C4-2B (cell line): ENCODE measurements around the gene MZT2A.
"Not testable (repeated sequence)": the region's sequence is repeated elsewhere in the genome, so short reads cannot be mapped to it uniquely, and the experiment has no call there.

Source experiments
- H3K27ac ChIP-seq: fragments of 450-650 bp; 2 replicates; pipeline ENCODE4 v1.5.1; 2017
- ZFX ChIP-seq: fragments of 450-650 bp; IDR thresholded peaks from 2 replicates; pipeline ENCODE4 v1.6.1; 2017
- TF ChIP-seq, protein P1 (sequence below): fragments of 450-650 bp; conservative IDR thresholded peaks from 2 replicates; pipeline ENCODE4 v1.5.1; 2017; ENCODE audit warnings: mild to moderate bottlenecking

The MZT2A gene

DNA sequence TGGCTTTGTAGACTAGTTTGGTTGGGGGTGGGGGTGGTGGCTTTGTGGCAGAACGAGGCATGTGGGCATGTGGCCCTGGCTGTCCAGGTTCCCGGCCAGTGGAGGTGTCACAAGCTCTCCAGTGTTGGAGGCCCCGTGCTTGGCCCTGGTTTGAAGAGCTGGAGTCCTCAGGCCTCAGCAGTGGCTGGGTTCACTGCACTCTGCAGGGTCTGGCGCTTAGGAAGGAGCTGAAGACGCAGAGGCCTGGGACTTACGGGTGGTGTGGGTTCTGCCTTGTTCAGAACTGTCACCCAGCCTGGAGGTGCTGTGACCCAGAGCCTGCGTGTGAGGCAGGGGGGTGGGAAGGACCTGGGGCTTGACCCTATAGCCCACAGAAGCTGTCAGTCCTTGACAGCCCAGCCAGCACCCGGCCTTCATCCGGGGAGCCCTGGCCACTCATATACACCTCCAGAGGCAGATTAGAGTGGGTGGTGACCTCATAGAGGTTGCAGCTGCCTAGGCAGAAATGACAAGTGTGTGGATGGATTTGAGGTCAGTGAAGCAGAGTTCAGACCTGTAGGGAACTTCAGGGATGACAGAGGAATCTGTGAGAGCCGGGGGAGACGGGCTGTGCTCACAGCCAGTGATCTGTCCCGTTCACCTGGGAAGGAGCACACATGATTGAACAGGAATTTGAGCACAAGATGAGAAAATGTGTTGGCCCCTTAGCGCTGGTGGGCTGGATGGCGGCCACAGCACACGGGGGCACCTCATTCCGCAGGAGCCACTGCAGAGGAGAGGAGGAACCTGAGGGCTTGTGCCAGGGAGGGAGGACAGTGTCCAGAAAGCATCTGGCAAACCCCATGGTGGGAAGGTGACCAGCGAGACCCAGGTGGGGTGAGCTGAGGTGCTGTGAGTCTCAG is 20.0 kb upstream of the MZT2A start:
- not testable (repeated sequence) for H3K27ac ChIP-seq

DNA sequence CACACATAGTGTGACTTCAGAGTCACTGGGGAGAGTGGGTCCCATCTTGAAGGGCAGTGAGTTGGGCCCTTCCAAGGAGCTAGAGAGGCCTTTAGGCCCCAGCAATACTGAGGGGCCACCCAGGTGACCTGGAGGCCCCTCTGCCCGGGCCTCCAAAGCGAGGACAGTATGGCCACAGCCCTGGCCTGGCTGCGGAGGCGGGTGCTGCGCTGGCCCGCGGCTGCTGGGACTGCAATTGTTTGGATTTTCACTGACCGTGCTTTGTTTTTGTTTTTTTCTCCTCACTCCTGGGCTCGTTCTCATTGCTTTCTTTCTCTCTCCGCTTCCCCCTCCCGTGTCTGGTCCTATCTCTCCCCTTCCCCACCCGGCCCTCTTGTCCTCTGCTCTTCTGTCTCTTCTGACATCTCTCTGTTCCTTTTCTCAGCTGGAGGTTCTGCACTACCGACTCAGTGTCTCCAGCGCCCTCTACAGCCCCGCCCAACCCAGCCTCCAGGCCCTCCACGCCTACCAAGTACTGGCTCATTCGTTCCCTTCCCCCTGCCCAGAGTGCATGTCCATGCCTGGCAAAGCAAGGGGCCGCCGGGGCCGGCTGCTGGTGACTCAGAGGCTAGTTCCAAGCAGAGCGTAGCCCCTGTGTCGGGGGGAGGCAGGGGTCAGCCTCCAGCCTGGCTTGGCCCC is 19.2 kb upstream of the MZT2A start:
- H3K27ac ChIP-seq = not testable (repeated sequence)

DNA sequence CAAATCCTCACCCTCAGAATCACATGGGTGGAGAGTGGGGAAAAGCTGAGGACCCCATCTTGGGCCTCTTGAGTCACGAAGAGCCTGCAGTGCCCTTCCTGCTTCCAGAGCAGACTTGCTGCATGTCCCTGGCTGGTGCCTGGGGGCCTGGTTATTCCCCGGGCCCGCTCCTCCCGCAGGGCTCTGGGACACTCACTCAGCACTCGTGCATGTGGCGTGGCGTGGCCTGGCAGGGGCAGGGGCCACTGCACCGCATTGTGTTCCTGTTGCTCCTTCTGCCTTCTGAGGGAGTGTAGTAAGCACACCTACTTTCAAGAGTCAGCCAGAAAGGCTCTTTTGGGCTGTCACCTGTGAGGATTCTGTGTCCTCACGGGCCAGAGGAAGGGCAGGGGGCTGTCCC is 17.4 kb upstream of the MZT2A start:
- no peak for TF ChIP-seq ZFX
- TF ChIP-seq, protein P1, sequence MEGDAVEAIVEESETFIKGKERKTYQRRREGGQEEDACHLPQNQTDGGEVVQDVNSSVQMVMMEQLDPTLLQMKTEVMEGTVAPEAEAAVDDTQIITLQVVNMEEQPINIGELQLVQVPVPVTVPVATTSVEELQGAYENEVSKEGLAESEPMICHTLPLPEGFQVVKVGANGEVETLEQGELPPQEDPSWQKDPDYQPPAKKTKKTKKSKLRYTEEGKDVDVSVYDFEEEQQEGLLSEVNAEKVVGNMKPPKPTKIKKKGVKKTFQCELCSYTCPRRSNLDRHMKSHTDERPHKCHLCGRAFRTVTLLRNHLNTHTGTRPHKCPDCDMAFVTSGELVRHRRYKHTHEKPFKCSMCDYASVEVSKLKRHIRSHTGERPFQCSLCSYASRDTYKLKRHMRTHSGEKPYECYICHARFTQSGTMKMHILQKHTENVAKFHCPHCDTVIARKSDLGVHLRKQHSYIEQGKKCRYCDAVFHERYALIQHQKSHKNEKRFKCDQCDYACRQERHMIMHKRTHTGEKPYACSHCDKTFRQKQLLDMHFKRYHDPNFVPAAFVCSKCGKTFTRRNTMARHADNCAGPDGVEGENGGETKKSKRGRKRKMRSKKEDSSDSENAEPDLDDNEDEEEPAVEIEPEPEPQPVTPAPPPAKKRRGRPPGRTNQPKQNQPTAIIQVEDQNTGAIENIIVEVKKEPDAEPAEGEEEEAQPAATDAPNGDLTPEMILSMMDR = no peak
- no peak overlapping the region for H3K27ac ChIP-seq

DNA sequence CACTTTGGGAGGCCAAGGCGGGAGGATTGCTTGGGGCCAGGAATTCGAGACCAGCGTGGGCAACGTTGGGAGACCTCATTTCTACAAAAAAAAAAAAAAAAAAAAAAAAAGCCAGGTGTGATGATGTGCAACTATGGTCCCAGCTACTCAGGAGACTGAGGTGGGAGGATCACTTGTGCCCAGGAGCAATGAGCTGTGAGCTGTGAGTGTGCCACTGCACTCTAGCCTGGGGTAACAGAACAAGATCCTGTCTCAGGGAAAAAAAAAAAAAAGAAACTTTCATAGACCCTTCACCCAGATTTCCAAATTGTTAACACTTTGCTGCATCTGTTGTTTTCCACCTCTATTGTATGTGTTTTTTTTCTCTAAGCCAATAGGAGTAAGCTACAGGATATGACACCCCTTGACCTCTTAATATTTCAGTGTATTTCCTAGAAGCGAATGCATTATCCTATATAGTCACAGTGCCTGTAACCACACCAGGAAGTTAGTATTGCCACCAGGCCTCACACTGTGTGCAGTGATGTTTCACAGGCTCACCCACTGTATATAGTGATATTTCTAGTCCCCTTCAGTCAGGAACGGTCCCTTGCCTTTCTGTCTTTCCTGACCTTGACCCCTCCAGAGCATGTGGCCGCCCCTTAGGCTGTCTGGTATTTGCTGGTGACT is 12.0 kb upstream of the MZT2A start:
- H3K27ac ChIP-seq = not testable (repeated sequence)

DNA sequence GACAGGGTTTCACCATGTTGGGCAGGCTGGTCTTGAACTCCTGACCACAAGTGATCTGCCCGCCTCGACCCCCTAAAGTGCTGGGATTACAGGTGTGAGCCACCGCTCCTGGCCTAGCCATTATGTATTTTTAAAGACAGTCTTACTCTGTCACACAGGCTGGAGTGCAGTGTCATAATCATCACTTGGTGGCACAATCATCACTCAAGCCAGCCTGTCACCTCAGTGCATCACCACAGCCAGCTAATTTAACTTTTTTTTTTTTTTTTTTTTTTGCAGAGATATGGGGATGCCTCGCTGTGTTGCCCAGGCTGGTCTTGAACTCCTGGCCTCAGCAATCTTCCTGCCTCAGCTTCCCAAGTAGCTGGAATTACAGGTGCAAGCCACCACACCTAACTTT is 11.4 kb upstream of the MZT2A start:
- H3K27ac ChIP-seq = not testable (repeated sequence)

DNA sequence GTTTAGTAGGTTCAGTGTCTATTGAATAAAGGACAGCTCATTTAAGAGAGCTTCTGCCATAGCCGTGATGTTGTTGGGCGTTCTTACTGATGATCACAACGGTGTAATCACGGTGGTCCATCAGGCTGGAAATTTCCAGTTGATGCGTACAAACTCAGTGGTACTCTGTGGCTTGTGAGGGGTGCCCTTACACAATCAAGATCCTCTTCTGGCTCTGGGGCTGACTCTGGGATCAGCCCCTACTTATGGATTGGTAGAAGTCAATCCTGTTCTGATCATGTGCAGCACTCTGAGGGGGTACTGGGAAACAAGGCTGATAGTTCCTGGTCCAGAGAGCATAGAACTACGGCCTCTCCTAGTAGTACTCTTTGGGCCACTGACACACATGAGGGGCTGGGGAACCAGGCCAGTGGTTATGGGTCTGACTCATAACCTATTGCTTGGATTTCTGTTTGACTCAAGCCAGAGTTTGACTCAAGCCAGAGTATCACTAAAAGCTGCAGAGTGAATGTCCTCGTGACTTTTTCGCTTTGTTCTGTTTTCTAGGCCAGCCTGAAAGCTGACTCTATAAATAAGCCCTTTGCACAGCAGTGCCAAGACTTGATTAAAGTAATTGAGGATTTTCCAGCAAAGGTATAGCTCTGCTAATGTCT is 6.2 kb upstream of the MZT2A start:
- H3K27ac ChIP-seq = not testable (repeated sequence)

DNA sequence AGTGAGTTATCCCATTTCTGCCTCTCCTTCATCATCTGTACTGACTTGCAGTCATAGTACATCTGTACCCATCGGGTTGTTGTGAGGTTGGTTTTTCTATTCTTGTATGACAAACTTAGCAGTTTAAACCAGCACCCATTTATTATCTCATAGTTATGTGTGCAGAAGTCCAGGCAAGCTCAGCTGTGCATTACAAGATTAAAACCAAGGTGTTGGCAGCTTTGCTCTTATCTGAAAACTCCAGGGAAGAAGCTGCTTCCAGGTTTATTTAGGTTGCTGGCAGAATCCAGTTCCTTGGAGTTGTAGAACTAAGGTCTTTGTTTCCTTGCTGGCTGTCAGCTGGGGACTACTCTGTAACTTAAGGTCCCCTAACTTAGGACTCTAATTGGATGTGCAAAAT is 3.3 kb upstream of the MZT2A start:
- not testable (repeated sequence) for H3K27ac ChIP-seq

DNA sequence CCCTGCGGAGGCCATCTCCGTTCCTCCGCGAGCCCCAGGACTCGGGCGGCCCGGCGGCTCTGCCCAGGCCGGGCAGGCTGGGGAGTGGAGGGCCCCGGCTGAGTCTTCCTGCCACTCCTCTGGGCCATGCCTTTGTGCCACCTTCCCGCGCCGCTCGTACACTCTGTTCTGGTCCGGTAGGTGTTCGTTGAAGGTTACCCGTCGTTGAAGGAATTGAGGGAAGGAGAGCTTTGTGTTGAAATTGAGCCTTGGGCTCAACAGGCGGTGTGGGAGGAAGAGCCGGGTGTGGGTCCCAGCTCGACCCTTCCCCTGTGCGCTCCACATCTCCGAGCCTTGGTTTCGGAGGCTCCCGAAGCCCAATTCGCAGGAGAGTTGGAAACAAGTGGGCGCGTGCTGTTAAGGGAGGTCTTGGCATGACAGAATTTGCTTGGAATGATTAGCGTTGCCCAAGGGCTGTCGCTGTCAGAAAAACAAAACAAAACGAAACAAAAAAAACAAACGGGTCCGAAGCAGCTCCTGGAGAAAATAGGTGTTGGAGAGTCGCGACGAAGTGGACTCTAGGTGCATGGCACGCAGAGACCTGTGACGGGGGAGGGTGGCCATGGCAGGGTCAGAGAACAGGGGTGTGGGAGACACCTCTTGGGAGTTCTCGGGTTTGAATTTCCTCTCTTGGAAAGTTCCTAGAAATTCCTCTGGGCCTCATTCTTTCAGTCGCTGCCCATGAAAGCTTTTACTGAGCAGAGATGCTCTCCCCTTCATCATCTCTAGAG is 1.2 kb upstream of the MZT2A start:
- TF ChIP-seq ZFX = no peak
- peak overlapping the region; percentile 87 for H3K27ac ChIP-seq

DNA sequence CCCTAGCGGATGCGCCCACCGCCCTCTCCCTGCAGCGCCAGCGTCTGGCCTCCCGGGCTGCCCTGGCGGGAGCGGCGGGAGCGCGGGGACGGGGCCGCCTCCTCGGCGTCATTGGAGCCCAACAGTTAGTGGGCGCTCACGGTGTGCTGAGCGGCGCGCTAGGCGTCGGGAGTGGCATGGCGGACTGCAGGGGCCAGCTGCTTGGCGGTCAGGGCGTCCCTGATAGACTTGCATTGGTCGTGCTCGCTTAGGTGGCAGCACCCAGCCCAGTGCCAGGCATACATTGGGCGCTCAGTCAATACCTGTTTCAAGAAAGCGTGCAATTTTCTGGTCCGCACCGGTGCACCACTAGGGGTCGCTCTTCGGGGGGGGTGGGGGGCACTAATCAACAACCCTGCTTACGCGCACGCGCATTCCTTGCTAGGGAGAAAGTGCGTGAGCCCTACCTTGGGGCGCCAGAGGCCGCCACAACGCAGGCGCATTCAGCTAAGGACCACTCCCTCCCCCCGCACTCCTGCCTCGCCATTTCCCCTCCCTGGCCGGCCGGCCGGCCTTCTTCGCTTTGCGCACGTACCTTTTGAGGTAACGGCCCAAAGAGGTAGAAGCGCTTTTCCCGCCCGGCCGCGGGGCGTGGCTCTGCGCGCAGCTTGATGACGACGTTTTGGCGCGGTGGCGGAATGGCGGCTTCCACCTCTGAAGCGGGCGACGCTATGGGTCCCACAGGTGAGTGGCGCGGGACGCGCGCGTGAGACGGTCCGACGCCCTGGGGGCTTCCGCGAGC is 411 bp upstream of the MZT2A start:
- TF ChIP-seq, protein P1 = peak; percentile 93
- no peak for TF ChIP-seq ZFX
- H3K27ac ChIP-seq = peak overlapping the region; percentile 87

DNA sequence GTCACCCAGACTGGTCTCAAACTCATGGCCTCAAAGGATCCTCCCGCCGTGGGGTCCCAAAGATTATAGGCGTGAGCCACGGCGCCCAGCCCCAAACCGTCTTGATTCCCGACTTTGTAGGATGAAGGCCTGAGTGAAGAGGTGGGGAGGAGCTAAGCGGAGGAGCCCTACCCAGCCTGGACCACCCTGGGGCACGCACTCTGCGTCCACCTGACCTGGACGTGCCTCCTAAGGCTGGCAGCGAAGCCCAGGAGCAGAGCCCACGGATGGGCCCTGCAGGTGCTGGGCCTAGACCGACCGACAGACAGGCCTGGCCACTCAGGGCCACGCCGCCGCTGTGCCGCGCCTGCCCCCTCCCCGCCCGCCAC is 744 bp downstream of the MZT2A start:
- H3K27ac ChIP-seq = peak overlapping the region; percentile 87

DNA sequence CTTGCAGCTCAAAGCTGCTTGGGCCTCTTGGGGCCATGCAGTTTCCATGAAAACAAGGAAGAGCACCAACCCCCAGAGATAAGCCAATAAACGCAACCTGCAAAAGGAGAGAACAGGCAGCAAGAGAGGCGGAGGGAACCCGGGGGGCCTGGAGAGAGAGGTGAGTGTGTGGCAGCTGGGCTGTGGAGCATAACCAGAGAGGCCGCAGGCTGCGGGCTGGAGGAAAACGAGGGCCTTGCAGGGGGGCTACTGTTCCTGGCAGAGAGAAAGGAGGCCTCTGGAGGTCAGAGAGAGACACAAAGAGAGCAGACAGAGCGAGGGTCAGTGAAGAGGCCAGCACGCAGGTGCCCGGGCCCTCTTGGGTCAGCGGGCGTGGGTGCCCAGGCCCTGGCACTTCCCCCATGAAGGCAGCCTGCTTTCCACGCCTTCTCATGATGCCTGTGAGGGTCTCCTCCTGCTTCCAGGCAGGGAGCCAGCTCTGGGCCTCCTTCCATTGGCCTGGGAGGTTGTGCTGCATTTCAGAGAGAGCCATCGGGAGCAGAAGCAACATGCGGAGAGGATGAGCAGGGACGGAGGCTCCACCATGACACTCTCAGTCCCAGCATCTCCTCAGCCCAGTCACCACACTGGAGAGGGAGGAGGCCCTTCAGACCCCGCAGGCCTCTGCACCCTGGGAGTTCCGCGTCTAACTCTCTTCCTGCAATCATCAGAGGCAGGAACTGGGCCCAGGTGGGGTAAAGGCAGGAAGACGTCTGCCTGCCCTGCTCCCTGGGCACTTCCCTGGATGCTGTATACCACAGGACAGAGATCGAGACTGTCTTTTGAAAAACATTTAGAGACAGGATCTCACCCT is 1.4 kb downstream of the MZT2A start:
- peak overlapping the region; percentile 87 for H3K27ac ChIP-seq
